ENCODE data around the gene HIBADH. TPM values are rescaled to one million over a fixed set of nuclear protein-coding genes. Genes with fewer than 3 reads are reported as not detected.

The HIBADH gene
- total RNA-seq, 1 experiment from 2014 or later, result 31.2 TPM

- ATAC-seq (no peak), DNase-seq (ENCODE audit: low read depth, low spot score) (no peak)
- no peak for TF ChIP-seq POLR2AphosphoS5 (IDR thresholded peaks at IDR 0.05; ENCODE audit: low read depth, low read length)
- no peak for TF ChIP-seq CTCF (IDR thresholded peaks at IDR 0.05)
- TF ChIP-seq REST (IDR thresholded peaks at IDR 0.05; ENCODE audit: insufficient read depth in 1 of 2, low read depth in 2 of 2, low read length in 1 of 2), result no peak
- no peak for TF ChIP-seq TCF7L2 (IDR thresholded peaks at IDR 0.05; ENCODE audit: low read depth, low read length)
- no peak for TF ChIP-seq SIN3A (IDR thresholded peaks at IDR 0.05; ENCODE audit: borderline replicate concordance, insufficient read depth, low read depth, low read length)
- H3K27ac ChIP-seq (ENCODE audit: low read length), result no peak overlapping the region
- H3K4me3 ChIP-seq (ENCODE audit: low read depth in 2 of 2, low read length in 2 of 2), result no peak overlapping the region
- CTCF ChIA-PET, result interaction anchor here (1.2 kb wide), 1 partner anchor 372 kb away, joined by 5 read pairs; no protein-coding TSS in a partner anchor
- H3K36me3 ChIP-seq (ENCODE audit: control insufficient read depth, insufficient read depth, low read length), result no peaks in the 10 kb centered on the region
- intact Hi-C loops (cut with micrococcal nuclease; ENCODE audit: unreplicated experiment) (no loop called here), in situ Hi-C loops (cut with HindIII; ENCODE audit: low pct_unique_long_range_greater_than_20kb, low sequenced_read_pairs) (no loop called here)
- H3K9me3 ChIP-seq (ENCODE audit: control insufficient read depth, insufficient read depth, low read depth, low read length), result no peaks in the 10 kb centered on the region
- H3K4me1 ChIP-seq (ENCODE audit: control insufficient read depth, insufficient read depth, low read length), result no peaks in the 10 kb centered on the region
- no TSS peak for BruUV-seq (replicated peaks)
- POLR2A ChIA-PET, result no interaction called here
- H3K27me3 ChIP-seq (ENCODE audit: control insufficient read depth, insufficient read depth, low read length), result no peaks in the 10 kb centered on the region
Measured at GRCh38 chr7:27581906-27582305, 80.8 kb downstream of the HIBADH start.

GRCh38 chr7:27581119-27581518 lies 81.6 kb downstream of the HIBADH start:
- TF ChIP-seq SIN3A (IDR thresholded peaks at IDR 0.05; ENCODE audit: borderline replicate concordance, insufficient read depth, low read depth, low read length) (no peak), REST (IDR thresholded peaks at IDR 0.05; ENCODE audit: insufficient read depth in 1 of 2, low read depth in 2 of 2, low read length in 1 of 2) (no peak), POLR2AphosphoS5 (IDR thresholded peaks at IDR 0.05; ENCODE audit: low read depth, low read length) (no peak), TCF7L2 (IDR thresholded peaks at IDR 0.05; ENCODE audit: low read depth, low read length) (no peak), CTCF (IDR thresholded peaks at IDR 0.05) (no peak)
- Histone ChIP-seq H3K27ac (ENCODE audit: low read length) (no peak overlapping the region), H3K4me1 (ENCODE audit: control insufficient read depth, insufficient read depth, low read length) (no peaks in the 10 kb centered on the region; the same call in 1 of the 2 replicates), H3K36me3 (ENCODE audit: control insufficient read depth, insufficient read depth, low read length) (no peaks in the 10 kb centered on the region), H3K4me3 (ENCODE audit: low read depth in 2 of 2, low read length in 2 of 2) (no peak overlapping the region), H3K27me3 (ENCODE audit: control insufficient read depth, insufficient read depth, low read length) (no peaks in the 10 kb centered on the region), H3K9me3 (ENCODE audit: control insufficient read depth, insufficient read depth, low read depth, low read length) (no peaks in the 10 kb centered on the region)
- DNase-seq (ENCODE audit: low read depth, low spot score) (no peak), ATAC-seq (no peak)
- no TSS peak for BruUV-seq (replicated peaks)
- ChIA-PET POLR2A (no interaction called here), CTCF (no interaction called here)
- intact Hi-C loops (cut with micrococcal nuclease; ENCODE audit: unreplicated experiment), result no loop called here
- in situ Hi-C loops (cut with HindIII; ENCODE audit: low pct_unique_long_range_greater_than_20kb, low sequenced_read_pairs), result no loop called here

Data from Panc1 (cell line).